GM20431 (cell line): Measurements from ENCODE around the gene DGKB.
"Not testable (repeated sequence)": the region's sequence is repeated elsewhere in the genome, so short reads cannot be mapped to it uniquely, and the experiment has no call there.

ENCODE experiments used
- in situ Hi-C: fragments of 300-500 bp; cut with MseI, MboI; formaldehyde crosslinking; loops from one replicate; pipeline ENCODE4 v1.15.0; 2020; ENCODE audit warnings: low sequenced_read_pairs; ENCODE audit not compliant: unreplicated experiment

DGKB gene

GRCh38 chr7:14351167-14351566 lies 551.4 kb downstream of the DGKB start:
- in situ Hi-C loops, result no loop called here

GRCh38 chr7:14341200-14341775 lies 561.3 kb downstream of the DGKB start:
- in situ Hi-C loops, result no loop called here

GRCh38 chr7:14340393-14341074 lies 562.0 kb downstream of the DGKB start:
- in situ Hi-C loops, result no loop called here

GRCh38 chr7:14339861-14340260 lies 562.7 kb downstream of the DGKB start:
- in situ Hi-C loops, result no loop called here

- in situ Hi-C loops, result no loop called here
These were observed 566.3 kb downstream of the DGKB start for GRCh38 chr7:14336256-14336655.

GRCh38 chr7:14332155-14332554 lies 570.4 kb downstream of the DGKB start:
- in situ Hi-C loops, result no loop called here

GRCh38 chr7:14324767-14325166 lies 577.8 kb downstream of the DGKB start:
- in situ Hi-C loops, result no loop called here

- in situ Hi-C loops, result no loop called here
These were observed 579.8 kb downstream of the DGKB start for GRCh38 chr7:14322724-14323123.

- in situ Hi-C loops, result no loop called here
These were observed 580.6 kb downstream of the DGKB start for GRCh38 chr7:14321947-14322346.

- in situ Hi-C loops, result no loop called here
These were observed 593.1 kb downstream of the DGKB start for GRCh38 chr7:14309432-14309831.

GRCh38 chr7:14305233-14305866 lies 597.2 kb downstream of the DGKB start:
- in situ Hi-C loops, result no loop called here

- in situ Hi-C loops, result no loop called here
These were observed 599.0 kb downstream of the DGKB start for GRCh38 chr7:14303536-14303935.

- in situ Hi-C loops, result no loop called here
These were observed 607.9 kb downstream of the DGKB start for GRCh38 chr7:14294637-14295036.

GRCh38 chr7:14293434-14293833 lies 609.1 kb downstream of the DGKB start:
- in situ Hi-C loops, result no loop called here

GRCh38 chr7:14292737-14293136 lies 609.8 kb downstream of the DGKB start:
- in situ Hi-C loops, result no loop called here

- in situ Hi-C loops, result no loop called here
These were observed 612.6 kb downstream of the DGKB start for GRCh38 chr7:14289957-14290356.

GRCh38 chr7:14288701-14289100 lies 613.9 kb downstream of the DGKB start:
- in situ Hi-C loops, result no loop called here

- in situ Hi-C loops, result no loop called here
These were observed 615.2 kb downstream of the DGKB start for GRCh38 chr7:14287398-14287797.

- in situ Hi-C loops, result no loop called here
These were observed 616.5 kb downstream of the DGKB start for GRCh38 chr7:14286036-14286435.

GRCh38 chr7:14279065-14279871 lies 623.3 kb downstream of the DGKB start:
- in situ Hi-C loops, result not testable (repeated sequence)

- in situ Hi-C loops, result no loop called here
These were observed 627.2 kb downstream of the DGKB start for GRCh38 chr7:14275356-14275755.
